CD4-positive, alpha-beta T cell (primary cell): ENCODE data around the gene SLC10A2. TPM values are rescaled to one million over a fixed set of nuclear protein-coding genes. Genes with fewer than 3 reads are reported as not detected.

Experiments used
- ATAC-seq: fragments of 200-7000 bp; cut with Tn5 transposase; one replicate; pipeline ENCODE4 v1.10.0; 2022; ENCODE audit warnings: mild to moderate bottlenecking; ENCODE audit not compliant: poor library complexity
- CTCF ChIA-PET: fragments of 350-600 bp; sonication (Branson Sonifier 250); formaldehyde crosslinking; loops from one replicate; lab custom pipeline; 2021; ENCODE audit warnings: antibody characterized with exemption, inconsistent platforms; lab: Charles Lee
- POLR2A ChIA-PET: fragments of 350-600 bp; sonication (Branson Sonifier 250); formaldehyde crosslinking; loops from one replicate; lab custom pipeline; 2021; ENCODE audit warnings: antibody characterized with exemption, inconsistent platforms; lab: Charles Lee
- DNase-seq, 14 experiments: peaks; one replicate each; pipeline ENCODE4 v3.0.0-alpha.2; 2013 to 2020; ENCODE audit warnings: mixed read lengths in 2 of 14
- H3K27ac ChIP-seq, 2 donors: one replicate each; pipeline versions ENCODE4 v1.5.1 to v1.7.0; 2013; ENCODE audit warnings: low read length in 2 of 2, low read depth in 1 of 2, mild to moderate bottlenecking in 1 of 2
- H3K27me3 ChIP-seq, 2 experiments: 1 replicate in 1 of 2; 2 replicates in 1 of 2; pipeline versions ENCODE4 v1.6.1 to v1.7.0; 2013; ENCODE audit warnings: low read length in 2 of 2, control low read depth in 1 of 2, mild to moderate bottlenecking in 1 of 2, moderate library complexity in 1 of 2; ENCODE audit not compliant: insufficient read depth in 2 of 2, control insufficient read depth in 1 of 2
- H3K36me3 ChIP-seq: one replicate; pipeline ENCODE4 v1.6.1; 2013; ENCODE audit warnings: low read length, control low read depth; ENCODE audit not compliant: insufficient read depth
- H3K4me1 ChIP-seq: one replicate; pipeline ENCODE4 v1.6.1; 2013; ENCODE audit warnings: low read length, control low read depth; ENCODE audit not compliant: insufficient read depth
- H3K4me3 ChIP-seq: one replicate; pipeline ENCODE4 v1.5.1; 2013; ENCODE audit warnings: mild to moderate bottlenecking, low read length, moderate library complexity
- H3K9me3 ChIP-seq, 2 experiments: 1 replicate in 1 of 2; 2 replicates in 1 of 2; pipeline versions ENCODE4 v1.6.1 to v1.7.0; 2013; ENCODE audit warnings: low read length in 2 of 2, mild to moderate bottlenecking in 2 of 2, control low read depth in 1 of 2, moderate library complexity in 1 of 2; ENCODE audit not compliant: control insufficient read depth in 1 of 2, insufficient read depth in 1 of 2
- H3K27ac Mint-ChIP-seq: one replicate; pipeline ENCODE4 v1.8.0; 2020; ENCODE audit warnings: mixed read lengths
- H3K27me3 Mint-ChIP-seq: one replicate; pipeline ENCODE4 v1.8.0; 2021; ENCODE audit warnings: mixed read lengths
- H3K36me3 Mint-ChIP-seq: one replicate; pipeline ENCODE4 v1.8.0; 2021; ENCODE audit warnings: low read depth, mixed read lengths
- H3K4me1 Mint-ChIP-seq: one replicate; pipeline ENCODE4 v1.8.0; 2021; ENCODE audit warnings: low read depth, mixed read lengths
- H3K4me3 Mint-ChIP-seq: one replicate; pipeline ENCODE4 v1.8.0; 2020; ENCODE audit warnings: mild to moderate bottlenecking, mixed read lengths
- H3K9me3 Mint-ChIP-seq: one replicate; pipeline ENCODE4 v1.8.0; 2020; ENCODE audit warnings: mixed read lengths
- CTCF ChIP-seq: fragments of 200-600 bp; IDR thresholded peaks from one replicate; pipeline ENCODE4 v1.8.0; 2022; ENCODE audit warnings: antibody characterized with exemption, mild to moderate bottlenecking
- intact Hi-C, 2 experiments: fragments of 100-400 bp; cut with DNase I in 1 of 2; cut with micrococcal nuclease in 1 of 2; formaldehyde crosslinking; loops; one replicate each; pipeline versions ENCODE4 v1.15.1 to v1.9.0; 2023 to 2025; cut with DNase I, micrococcal nuclease
- total RNA-seq, 174 experiments: library from RNA in 2 of 174; stranded (reverse) in 2 of 174; gene quantifications; one replicate each; pipeline ENCODE4 v1.2.3 and lab custom pipeline; 2021 to 2026

Gene SLC10A2
- total RNA-seq, 2 experiments from 2014 or later: not detected

- Histone ChIP-seq H3K4me3 (no peak overlapping the region), H3K4me1 (no peaks in the 10 kb centered on the region), H3K27ac (no peak overlapping the region), H3K27me3 (no peaks in the 10 kb centered on the region), H3K9me3 (no peaks in the 10 kb centered on the region), H3K36me3 (no peaks in the 10 kb centered on the region)
- Mint-ChIP-seq H3K27me3 (peaks cover 4% of the 10 kb centered on the region), H3K4me1 (no peaks in the 10 kb centered on the region), H3K36me3 (no peaks in the 10 kb centered on the region), H3K4me3 (no peak overlapping the region), H3K9me3 (no peaks in the 10 kb centered on the region), H3K27ac (no peak overlapping the region)
- intact Hi-C loops: no loop called here
- DNase-seq (no peak), ATAC-seq (no peak)
- TF ChIP-seq CTCF: no peak
- ChIA-PET CTCF (no interaction called here), POLR2A (no interaction called here)
Measured at GRCh38 chr13:103102482-103102881, 36.3 kb upstream of the SLC10A2 start.

- Mint-ChIP-seq H3K9me3 (no peaks in the 10 kb centered on the region), H3K36me3 (no peaks in the 10 kb centered on the region), H3K4me3 (no peak overlapping the region), H3K27ac (no peak overlapping the region), H3K27me3 (peaks cover 4% of the 10 kb centered on the region), H3K4me1 (no peaks in the 10 kb centered on the region)
- CTCF ChIA-PET: no interaction called here
- no peaks in the 10 kb centered on the region for H3K27me3 ChIP-seq
- no peak for ATAC-seq
- intact Hi-C loops: no loop called here
- H3K4me1 ChIP-seq: no peaks in the 10 kb centered on the region
- no peaks in the 10 kb centered on the region for H3K36me3 ChIP-seq
- TF ChIP-seq CTCF: no peak
- H3K9me3 ChIP-seq: no peaks in the 10 kb centered on the region
- no peak overlapping the region for H3K27ac ChIP-seq
- DNase-seq: no peak
- no peak overlapping the region for H3K4me3 ChIP-seq
- POLR2A ChIA-PET: no interaction called here
Measured at GRCh38 chr13:103101901-103102300, 35.7 kb upstream of the SLC10A2 start.

- H3K27me3 ChIP-seq: no peaks in the 10 kb centered on the region
- H3K27ac ChIP-seq: no peak overlapping the region
- intact Hi-C loops: no loop called here
- no peak for TF ChIP-seq CTCF
- ChIA-PET POLR2A (no interaction called here), CTCF (no interaction called here)
- H3K4me1 Mint-ChIP-seq: no peaks in the 10 kb centered on the region
- H3K4me3 ChIP-seq: no peak overlapping the region
- no peaks in the 10 kb centered on the region for H3K36me3 Mint-ChIP-seq
- no peaks in the 10 kb centered on the region for H3K36me3 ChIP-seq
- ATAC-seq (no peak), DNase-seq (no peak)
- H3K9me3 ChIP-seq: no peaks in the 10 kb centered on the region
- no peaks in the 10 kb centered on the region for H3K9me3 Mint-ChIP-seq
- no peak overlapping the region for H3K27ac Mint-ChIP-seq
- H3K4me1 ChIP-seq: no peaks in the 10 kb centered on the region
- H3K27me3 Mint-ChIP-seq: peaks cover 4% of the 10 kb centered on the region
- no peak overlapping the region for H3K4me3 Mint-ChIP-seq
Measured at GRCh38 chr13:103101500-103101899, 35.3 kb upstream of the SLC10A2 start.
